GM21576 (cell line): Measurements from ENCODE around the gene ATP8A2.

Experiments
- ATAC-seq: cut with Tn5 transposase; IDR thresholded peaks from one replicate; pipeline ENCODE4 v1.9.1; 2021; ENCODE audit warnings: mild to moderate bottlenecking, moderate library complexity; ENCODE audit not compliant: unreplicated experiment

Gene ATP8A2

GRCh38 chr13:25725104-25725503 lies 353.3 kb downstream of the ATP8A2 start:
- ATAC-seq, result no peak

- no peak for ATAC-seq
These were observed 355.5 kb downstream of the ATP8A2 start for GRCh38 chr13:25727250-25727649.

- no peak for ATAC-seq
These were observed 356.0 kb downstream of the ATP8A2 start for GRCh38 chr13:25727810-25728209.

- ATAC-seq, result no peak
These were observed 357.4 kb downstream of the ATP8A2 start for GRCh38 chr13:25729201-25729600.

- no peak for ATAC-seq
These were observed 359.3 kb downstream of the ATP8A2 start for GRCh38 chr13:25731037-25731436.

- ATAC-seq, result no peak
These were observed 359.8 kb downstream of the ATP8A2 start for GRCh38 chr13:25731536-25731935.

GRCh38 chr13:25732111-25732865 lies 360.5 kb downstream of the ATP8A2 start:
- ATAC-seq, result no peak

GRCh38 chr13:25733001-25733491 lies 361.3 kb downstream of the ATP8A2 start:
- ATAC-seq, result no peak

- no peak for ATAC-seq
These were observed 362.1 kb downstream of the ATP8A2 start for GRCh38 chr13:25733696-25734435.

GRCh38 chr13:25738342-25739196 lies 366.8 kb downstream of the ATP8A2 start:
- ATAC-seq, result no peak

- ATAC-seq, result no peak
These were observed 367.6 kb downstream of the ATP8A2 start for GRCh38 chr13:25739376-25739775.

- no peak for ATAC-seq
These were observed 370.0 kb downstream of the ATP8A2 start for GRCh38 chr13:25741796-25742195.

- ATAC-seq, result no peak
These were observed 370.4 kb downstream of the ATP8A2 start for GRCh38 chr13:25742220-25742619.

GRCh38 chr13:25743421-25743820 lies 371.6 kb downstream of the ATP8A2 start:
- no peak for ATAC-seq

- ATAC-seq, result no peak
These were observed 372.4 kb downstream of the ATP8A2 start for GRCh38 chr13:25744178-25744577.

- no peak for ATAC-seq
These were observed 374.4 kb downstream of the ATP8A2 start for GRCh38 chr13:25746131-25746530.

- ATAC-seq, result no peak
These were observed 381.3 kb downstream of the ATP8A2 start for GRCh38 chr13:25752957-25753551.

- no peak for ATAC-seq
These were observed 382.2 kb downstream of the ATP8A2 start for GRCh38 chr13:25753976-25754375.

GRCh38 chr13:25756251-25756650 lies 384.5 kb downstream of the ATP8A2 start:
- ATAC-seq, result no peak

- no peak for ATAC-seq
These were observed 385.1 kb downstream of the ATP8A2 start for GRCh38 chr13:25756912-25757311.

GRCh38 chr13:25761041-25761440 lies 389.3 kb downstream of the ATP8A2 start:
- ATAC-seq, result no peak
